ENCODE data around the gene MCC.

DNA sequence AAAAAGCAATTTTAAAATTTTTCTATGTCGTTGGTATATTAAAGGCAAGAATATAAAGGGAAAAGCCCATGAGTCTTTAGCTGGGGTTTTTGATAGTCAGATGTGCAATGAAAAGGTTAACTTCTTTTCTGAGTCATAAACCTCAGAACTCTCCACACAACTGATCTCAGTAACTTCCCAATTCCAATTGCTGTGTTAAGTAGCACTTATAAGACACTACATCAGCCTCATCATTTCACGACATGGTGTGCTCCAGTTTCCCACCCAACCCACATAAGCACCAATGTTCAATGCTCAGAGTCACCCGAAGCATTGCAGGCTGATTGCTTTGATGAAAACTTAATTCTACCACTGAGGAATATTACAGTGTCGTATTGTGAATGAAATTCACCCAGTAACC is 209.3 kb downstream of the MCC start:
- TF ChIP-seq POLR2A (IDR thresholded peaks at IDR 0.05), result no peak
- TF ChIP-seq, protein P1, sequence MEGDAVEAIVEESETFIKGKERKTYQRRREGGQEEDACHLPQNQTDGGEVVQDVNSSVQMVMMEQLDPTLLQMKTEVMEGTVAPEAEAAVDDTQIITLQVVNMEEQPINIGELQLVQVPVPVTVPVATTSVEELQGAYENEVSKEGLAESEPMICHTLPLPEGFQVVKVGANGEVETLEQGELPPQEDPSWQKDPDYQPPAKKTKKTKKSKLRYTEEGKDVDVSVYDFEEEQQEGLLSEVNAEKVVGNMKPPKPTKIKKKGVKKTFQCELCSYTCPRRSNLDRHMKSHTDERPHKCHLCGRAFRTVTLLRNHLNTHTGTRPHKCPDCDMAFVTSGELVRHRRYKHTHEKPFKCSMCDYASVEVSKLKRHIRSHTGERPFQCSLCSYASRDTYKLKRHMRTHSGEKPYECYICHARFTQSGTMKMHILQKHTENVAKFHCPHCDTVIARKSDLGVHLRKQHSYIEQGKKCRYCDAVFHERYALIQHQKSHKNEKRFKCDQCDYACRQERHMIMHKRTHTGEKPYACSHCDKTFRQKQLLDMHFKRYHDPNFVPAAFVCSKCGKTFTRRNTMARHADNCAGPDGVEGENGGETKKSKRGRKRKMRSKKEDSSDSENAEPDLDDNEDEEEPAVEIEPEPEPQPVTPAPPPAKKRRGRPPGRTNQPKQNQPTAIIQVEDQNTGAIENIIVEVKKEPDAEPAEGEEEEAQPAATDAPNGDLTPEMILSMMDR (IDR thresholded peaks at IDR 0.05), result no peak
